Spleen (tissue), 11 donors: ENCODE data around the gene KLK6. TPM values are rescaled to one million over a fixed set of nuclear protein-coding genes. Genes with fewer than 3 reads are reported as not detected.

Experiments
- DNase-seq: peaks from one replicate; pipeline ENCODE4 v3.0.0-alpha.2; 2020
- H3K27ac ChIP-seq, 8 donors: fragments of 200-600 bp; sonication (generic) in 7 of 8; 1 replicate in 4 of 8; 2 replicates in 4 of 8; pipeline versions ENCODE4 v1.5.0 to v1.8.0; 2016 to 2021; ENCODE audit warnings: inconsistent platforms in 4 of 8, mild to moderate bottlenecking in 4 of 8, moderate library complexity in 1 of 8
- H3K27me3 ChIP-seq, 7 donors: fragments of 200-600 bp; sonication (generic) in 6 of 7; replicated peaks in 1 of 7; 1 replicate in 4 of 7; 2 replicates in 3 of 7; pipeline versions ENCODE4 v1.5.0 to v1.8.0; 2016 to 2021; ENCODE audit warnings: inconsistent platforms in 3 of 7, mild to moderate bottlenecking in 1 of 7
- H3K36me3 ChIP-seq, 6 donors: fragments of 200-600 bp; sonication (generic) in 5 of 6; 1 replicate in 4 of 6; 2 replicates in 2 of 6; pipeline versions ENCODE4 v1.5.0 to v1.8.0; 2016 to 2021; ENCODE audit warnings: inconsistent platforms in 2 of 6
- H3K4me1 ChIP-seq, 6 donors: fragments of 200-600 bp; sonication (generic) in 5 of 6; 1 replicate in 3 of 6; 2 replicates in 3 of 6; pipeline versions ENCODE4 v1.5.0 to v1.8.0; 2016 to 2021; ENCODE audit warnings: inconsistent platforms in 3 of 6
- H3K4me3 ChIP-seq, 8 donors: fragments of 200-600 bp; sonication (generic) in 7 of 8; 1 replicate in 4 of 8; 2 replicates in 4 of 8; pipeline versions ENCODE4 v1.5.0 to v1.8.0; 2016 to 2021; ENCODE audit warnings: inconsistent platforms in 4 of 8, mild to moderate bottlenecking in 4 of 8, moderate library complexity in 2 of 8
- H3K9me3 ChIP-seq, 8 donors: fragments of 200-600 bp; sonication (generic) in 7 of 8; 1 replicate in 4 of 8; 2 replicates in 4 of 8; pipeline versions ENCODE4 v1.5.0 to v1.8.0; 2016 to 2021; ENCODE audit warnings: inconsistent platforms in 4 of 8
- POLR2A ChIP-seq, 3 donors: fragments of 450-650 bp; IDR thresholded peaks; one replicate each; pipeline ENCODE4 v1.5.1; 2017; ENCODE audit warnings: antibody characterized with exemption in 3 of 3, mild to moderate bottlenecking in 1 of 3
- POLR2AphosphoS5 ChIP-seq, 3 donors: sonication (generic); formaldehyde crosslinking; IDR thresholded peaks; one replicate each; pipeline ENCODE4 v1.5.1; 2017; ENCODE audit warnings: antibody characterized with exemption in 3 of 3
- WGBS, 5 donors: extraction: QIAGEN DNeasy Blood & Tissue Kit in 3 of 5; methylation state at CpG; one replicate each; pipeline versions ENCODE4 v1.1.5 to v1.1.7; 2013 to 2018; 5-methylcytosine and 5-hydroxymethylcytosine counted together
- intact Hi-C: fragments of 100-400 bp; cut with DNase I; formaldehyde crosslinking; loops from one replicate; pipeline ENCODE4 v1.15.0; 2023; ENCODE audit warnings: low total_unique reads
- polyA plus RNA-seq, 3 donors: library from polyadenylated mRNA; stranded (reverse); fragments of 200-250 nt; gene quantifications; one replicate each; pipeline ENCODE4 v1.2.1, GENCODE V29; 2013
- total RNA-seq, 7 donors: library from RNA; depleted of rRNA in 3 of 7; stranded (reverse); fragments of >200 nt in 3 of 7; fragmentation: NEBNext Ultra II Directional in 4 of 7; extraction: Animal tissue kit (Norgen Biotek cat#: 25700) in 4 of 7; gene quantifications; one replicate each; pipeline versions ENCODE4 v1.1.0 to v1.2.1, GENCODE V29; 2016 to 2021
- TF ChIP-seq, protein P1 (sequence below), 11 experiments: fragments of 200-600 bp in 7 of 11; fragments of 450-650 bp in 4 of 11; sonication (generic) in 4 of 11; IDR thresholded peaks in 8 of 11; conservative IDR thresholded peaks in 3 of 11; 1 replicate in 7 of 11; 2 replicates in 4 of 11; pipeline versions ENCODE4 v1.4.0 to v1.8.0; 2016 to 2021; ENCODE audit warnings: antibody characterized with exemption in 11 of 11, inconsistent platforms in 4 of 11, mild to moderate bottlenecking in 1 of 11
- donor health status: healthy with polysubstance abuse.
- donor health status: DM: no; HTN: no; CAD: no; lungs with moderate emphysema.
- donor health status: DM: no; HTN: no; CAD: no.
- donor health status: Bipolar disorder and iron deficiency.
- donor health status: healthy.
- donor health status: DM: no; HTN: no; CAD: no.
- donor health status: DM: yes; HTN: yes; CAD: no.

Gene KLK6
- total and polyA plus RNA-seq, 10 donors, result 0.43 to 9.5 (median 2.8) TPM; not detected in 1

DNA sequence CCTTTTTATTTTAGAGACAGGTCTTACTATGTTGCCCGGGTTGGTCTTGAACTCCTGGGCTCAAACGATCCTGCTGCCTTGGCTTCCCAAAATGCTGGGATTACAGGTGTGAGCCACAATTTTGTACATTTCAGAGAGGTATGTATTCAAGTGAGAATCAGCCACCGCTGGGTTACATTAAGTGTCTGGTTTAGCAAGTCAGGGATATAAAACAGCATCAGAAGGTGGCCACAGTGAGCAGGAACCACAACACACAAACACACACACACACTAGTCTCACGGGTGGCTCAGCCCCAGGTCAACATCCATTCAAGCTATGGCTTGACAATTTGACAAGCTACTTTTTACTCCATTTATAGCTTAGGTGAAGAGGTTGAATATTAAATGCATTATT is 36.7 kb downstream of the KLK6 start:
- Histone ChIP-seq H3K4me3 (no peak overlapping the region), H3K27me3 (peaks cover 0 to 90% (median 0%) of the 10 kb centered on the region in 7 donors), H3K9me3 (no peaks in the 10 kb centered on the region), H3K27ac (no peak overlapping the region), H3K4me1 (peaks cover 0 to 7% (median 0%) of the 10 kb centered on the region in 6 donors), H3K36me3 (no peaks in the 10 kb centered on the region)
- no peak for DNase-seq
- 61 to 73% (median 67%) methylated on average over 4 of the region's 4 CpGs for WGBS, 5 donors
- TF ChIP-seq POLR2AphosphoS5 (IDR thresholded peaks at IDR 0.05) (no peak), POLR2A (IDR thresholded peaks at IDR 0.05) (no peak)
- TF ChIP-seq, protein P1, sequence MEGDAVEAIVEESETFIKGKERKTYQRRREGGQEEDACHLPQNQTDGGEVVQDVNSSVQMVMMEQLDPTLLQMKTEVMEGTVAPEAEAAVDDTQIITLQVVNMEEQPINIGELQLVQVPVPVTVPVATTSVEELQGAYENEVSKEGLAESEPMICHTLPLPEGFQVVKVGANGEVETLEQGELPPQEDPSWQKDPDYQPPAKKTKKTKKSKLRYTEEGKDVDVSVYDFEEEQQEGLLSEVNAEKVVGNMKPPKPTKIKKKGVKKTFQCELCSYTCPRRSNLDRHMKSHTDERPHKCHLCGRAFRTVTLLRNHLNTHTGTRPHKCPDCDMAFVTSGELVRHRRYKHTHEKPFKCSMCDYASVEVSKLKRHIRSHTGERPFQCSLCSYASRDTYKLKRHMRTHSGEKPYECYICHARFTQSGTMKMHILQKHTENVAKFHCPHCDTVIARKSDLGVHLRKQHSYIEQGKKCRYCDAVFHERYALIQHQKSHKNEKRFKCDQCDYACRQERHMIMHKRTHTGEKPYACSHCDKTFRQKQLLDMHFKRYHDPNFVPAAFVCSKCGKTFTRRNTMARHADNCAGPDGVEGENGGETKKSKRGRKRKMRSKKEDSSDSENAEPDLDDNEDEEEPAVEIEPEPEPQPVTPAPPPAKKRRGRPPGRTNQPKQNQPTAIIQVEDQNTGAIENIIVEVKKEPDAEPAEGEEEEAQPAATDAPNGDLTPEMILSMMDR (IDR thresholded peaks at IDR 0.05 in 8 of 11, conservative IDR thresholded peaks at IDR 0.05 in 3 of 11), result no peak
- intact Hi-C loops, result no loop called here

GRCh38 chr19:50932018-50932689 is 37.2 kb downstream of the KLK6 start:
- H3K4me3 ChIP-seq, result no peak overlapping the region
- H3K36me3 ChIP-seq, result no peaks in the 10 kb centered on the region
- no peaks in the 10 kb centered on the region for H3K9me3 ChIP-seq
- H3K4me1 ChIP-seq, result peaks cover 0 to 7% (median 0%) of the 10 kb centered on the region in 6 donors
- TF ChIP-seq POLR2AphosphoS5 (IDR thresholded peaks at IDR 0.05), result no peak
- no peak for TF ChIP-seq POLR2A (IDR thresholded peaks at IDR 0.05)
- TF ChIP-seq, protein P1 (IDR thresholded peaks at IDR 0.05 in 8 of 11, conservative IDR thresholded peaks at IDR 0.05 in 3 of 11), result no peak
- peaks cover 0 to 93% (median 0%) of the 10 kb centered on the region in 7 donors for H3K27me3 ChIP-seq
- WGBS, 5 donors, result 78 to 94% (median 89%) methylated on average over 11 of the region's 11 CpGs
- no peak overlapping the region for H3K27ac ChIP-seq
- DNase-seq, result no peak
- intact Hi-C loops, result no loop called here

GRCh38 chr19:50931023-50931422 is 38.4 kb downstream of the KLK6 start:
- Histone ChIP-seq H3K27me3 (peaks cover 0 to 89% (median 0%) of the 10 kb centered on the region in 7 donors), H3K9me3 (no peaks in the 10 kb centered on the region), H3K27ac (no peak overlapping the region), H3K4me1 (peaks cover 0 to 7% (median 0%) of the 10 kb centered on the region in 6 donors), H3K36me3 (no peaks in the 10 kb centered on the region), H3K4me3 (no peak overlapping the region)
- intact Hi-C loops, result no loop called here
- no peak for DNase-seq
- no peak for TF ChIP-seq POLR2A (IDR thresholded peaks at IDR 0.05)
- TF ChIP-seq, protein P1 (IDR thresholded peaks at IDR 0.05 in 8 of 11, conservative IDR thresholded peaks at IDR 0.05 in 3 of 11), result no peak
- no peak for TF ChIP-seq POLR2AphosphoS5 (IDR thresholded peaks at IDR 0.05)

- Histone ChIP-seq H3K4me1 (peaks cover 0 to 7% (median 0%) of the 10 kb centered on the region in 6 donors), H3K36me3 (no peaks in the 10 kb centered on the region), H3K27me3 (peaks cover 0 to 75% (median 0%) of the 10 kb centered on the region in 7 donors), H3K9me3 (no peaks in the 10 kb centered on the region), H3K27ac (no peak overlapping the region), H3K4me3 (no peak overlapping the region)
- 75 to 89% (median 83%) methylated on average over 5 of the region's 5 CpGs for WGBS, 5 donors
- intact Hi-C loops, result no loop called here
- no peak for DNase-seq
- TF ChIP-seq POLR2A (IDR thresholded peaks at IDR 0.05), result no peak
- no peak for TF ChIP-seq POLR2AphosphoS5 (IDR thresholded peaks at IDR 0.05)
- TF ChIP-seq, protein P1 (IDR thresholded peaks at IDR 0.05 in 8 of 11, conservative IDR thresholded peaks at IDR 0.05 in 3 of 11), result no peak
These were observed 40.6 kb downstream of the KLK6 start for GRCh38 chr19:50928831-50929230.
